Esophagus (tissue), 2 donors: ENCODE results near the gene TRIM49. TPM values are rescaled to one million over a fixed set of nuclear protein-coding genes. Genes with fewer than 3 reads are reported as not detected.
"Not testable (repeated sequence)": the region's sequence is repeated elsewhere in the genome, so short reads cannot be mapped to it uniquely, and the experiment has no call there.

ENCODE experiments used
- H3K27ac ChIP-seq, 2 donors: one replicate each; pipeline ENCODE4 v1.5.1; 2013; ENCODE audit warnings: low read depth in 2 of 2, mild to moderate bottlenecking in 2 of 2, inconsistent platforms in 1 of 2, low read length in 1 of 2, moderate library complexity in 1 of 2
- H3K27me3 ChIP-seq, 2 donors: one replicate each; pipeline ENCODE4 v1.6.1; 2013; ENCODE audit warnings: low read length in 2 of 2, control low read depth in 1 of 2, mild to moderate bottlenecking in 1 of 2; ENCODE audit not compliant: insufficient read depth in 2 of 2, control insufficient read depth in 1 of 2
- H3K36me3 ChIP-seq, 2 donors: one replicate each; pipeline ENCODE4 v1.6.1; 2013; ENCODE audit warnings: low read length in 1 of 2; ENCODE audit not compliant: control insufficient read depth in 2 of 2, insufficient read depth in 2 of 2
- H3K4me1 ChIP-seq, 2 donors: one replicate each; pipeline ENCODE4 v1.6.1; 2013; ENCODE audit warnings: low read length in 1 of 2; ENCODE audit not compliant: control insufficient read depth in 2 of 2, insufficient read depth in 2 of 2
- H3K4me3 ChIP-seq, 2 donors: one replicate each; pipeline ENCODE4 v1.5.1; 2013; ENCODE audit warnings: low read length in 2 of 2, mild to moderate bottlenecking in 2 of 2, low read depth in 1 of 2, moderate library complexity in 1 of 2
- H3K9me3 ChIP-seq, 2 donors: one replicate each; pipeline ENCODE4 v1.6.1; 2013; ENCODE audit warnings: mild to moderate bottlenecking in 2 of 2, low read depth in 1 of 2, low read length in 1 of 2, moderate library complexity in 1 of 2; ENCODE audit not compliant: control insufficient read depth in 2 of 2, insufficient read depth in 1 of 2
- WGBS, 2 donors: extraction: QIAGEN DNeasy Blood & Tissue Kit; methylation state at CpG; one replicate each; pipeline ENCODE4 v1.1.7; 2013; 5-methylcytosine and 5-hydroxymethylcytosine counted together
- polyA plus RNA-seq, 2 donors: library from polyadenylated mRNA; stranded (reverse); fragments of 200-250 nt; gene quantifications; one replicate each; pipeline ENCODE4 v1.2.3, GENCODE V29; 2013
- donor health status: healthy with polysubstance abuse.
- donor health status: Bipolar disorder and iron deficiency.

TRIM49 gene, protein sequence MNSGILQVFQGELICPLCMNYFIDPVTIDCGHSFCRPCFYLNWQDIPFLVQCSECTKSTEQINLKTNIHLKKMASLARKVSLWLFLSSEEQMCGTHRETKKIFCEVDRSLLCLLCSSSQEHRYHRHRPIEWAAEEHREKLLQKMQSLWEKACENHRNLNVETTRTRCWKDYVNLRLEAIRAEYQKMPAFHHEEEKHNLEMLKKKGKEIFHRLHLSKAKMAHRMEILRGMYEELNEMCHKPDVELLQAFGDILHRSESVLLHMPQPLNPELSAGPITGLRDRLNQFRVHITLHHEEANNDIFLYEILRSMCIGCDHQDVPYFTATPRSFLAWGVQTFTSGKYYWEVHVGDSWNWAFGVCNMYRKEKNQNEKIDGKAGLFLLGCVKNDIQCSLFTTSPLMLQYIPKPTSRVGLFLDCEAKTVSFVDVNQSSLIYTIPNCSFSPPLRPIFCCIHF
- not detected for polyA plus RNA-seq

DNA sequence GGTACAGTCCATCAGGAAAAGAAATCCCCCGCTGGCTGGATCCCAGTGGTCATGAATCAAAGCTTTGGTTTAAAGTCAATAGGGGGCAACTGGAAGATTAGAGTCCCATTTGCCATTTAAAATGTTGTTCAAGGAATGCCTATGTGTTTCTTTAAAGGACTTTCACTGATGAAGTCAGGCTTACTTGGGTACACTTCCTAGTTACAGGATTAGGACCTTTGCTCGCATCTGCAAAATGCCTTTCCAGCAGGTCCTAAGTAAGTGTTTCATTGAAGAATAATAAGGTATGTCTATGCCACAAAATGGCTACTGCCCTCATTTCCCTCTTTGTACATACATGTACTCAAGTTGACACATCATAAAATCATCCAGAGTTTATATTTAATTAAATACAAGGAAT, at the start of gene TRIM49:
TRIM49 (minus strand) TSS at position 101 of the 400 bp plus-strand sequence. CDS start 4,106 bp downstream, outside the sequence.
- H3K36me3 ChIP-seq, H3K9me3 ChIP-seq, H3K4me3 ChIP-seq, H3K4me1 ChIP-seq, H3K27me3 ChIP-seq, H3K27ac ChIP-seq: not testable (repeated sequence)
- WGBS, 2 donors, result 91 to 94% methylated on average over 2 of the region's 2 CpGs

DNA sequence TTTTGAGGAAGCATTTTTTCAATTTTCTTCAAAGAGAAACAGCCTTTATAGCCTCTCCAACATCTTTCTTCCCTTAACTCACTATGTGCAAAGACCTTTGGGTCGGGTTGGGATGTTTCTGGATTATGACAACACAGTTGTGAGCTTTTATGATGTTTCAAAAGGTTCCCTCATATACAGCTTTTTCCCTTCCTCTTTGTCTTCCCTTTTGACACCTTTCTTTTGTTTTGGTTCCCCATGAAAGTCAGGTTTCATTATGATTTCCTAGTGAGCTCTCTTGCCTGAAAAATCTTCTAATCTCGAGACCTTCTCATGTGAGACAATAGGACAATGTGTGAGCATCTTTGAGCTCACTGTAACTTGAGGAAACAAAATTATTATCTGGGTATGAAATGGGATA, 18.3 kb upstream of the TRIM49 start:
- H3K9me3 ChIP-seq, H3K27me3 ChIP-seq, H3K4me3 ChIP-seq, H3K36me3 ChIP-seq, H3K27ac ChIP-seq, H3K4me1 ChIP-seq: not testable (repeated sequence)
- 32 to 67% methylated on average over 1 of the region's 2 CpGs for WGBS, 2 donors

GRCh38 chr11:89820008-89820407, 11.6 kb upstream of the TRIM49 start:
- not testable (repeated sequence) for H3K27me3 ChIP-seq, H3K4me3 ChIP-seq, H3K36me3 ChIP-seq, H3K27ac ChIP-seq, H3K4me1 ChIP-seq, H3K9me3 ChIP-seq
- 86% methylated on average over 2 of the region's 3 CpGs; no CpG with 5 or more reads in 1 of the 2 donors for WGBS, 2 donors

DNA sequence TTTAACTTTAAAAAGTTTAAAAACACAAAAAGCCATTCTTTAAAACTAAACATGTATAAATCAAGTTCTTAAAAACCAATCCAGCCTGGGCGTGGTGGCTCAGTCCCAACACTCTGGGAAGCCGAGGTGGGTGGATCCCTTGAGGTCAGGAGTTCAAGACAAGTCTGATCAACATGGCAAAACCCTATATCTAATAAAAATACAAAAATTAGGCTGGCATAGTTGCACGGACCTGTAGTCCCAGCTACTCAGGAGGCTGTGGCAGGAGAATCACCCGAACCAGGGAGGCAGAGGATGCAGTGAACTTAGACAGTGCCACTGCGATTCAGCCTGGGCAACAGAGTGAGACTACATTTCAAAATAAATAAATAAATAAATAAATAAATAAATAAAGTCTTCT, 5.2 kb upstream of the TRIM49 start:
- not testable (repeated sequence) for H3K27ac ChIP-seq, H3K4me1 ChIP-seq, H3K4me3 ChIP-seq, H3K9me3 ChIP-seq, H3K27me3 ChIP-seq, H3K36me3 ChIP-seq
- 74 to 75% methylated on average over 5 of the region's 5 CpGs for WGBS, 2 donors

DNA sequence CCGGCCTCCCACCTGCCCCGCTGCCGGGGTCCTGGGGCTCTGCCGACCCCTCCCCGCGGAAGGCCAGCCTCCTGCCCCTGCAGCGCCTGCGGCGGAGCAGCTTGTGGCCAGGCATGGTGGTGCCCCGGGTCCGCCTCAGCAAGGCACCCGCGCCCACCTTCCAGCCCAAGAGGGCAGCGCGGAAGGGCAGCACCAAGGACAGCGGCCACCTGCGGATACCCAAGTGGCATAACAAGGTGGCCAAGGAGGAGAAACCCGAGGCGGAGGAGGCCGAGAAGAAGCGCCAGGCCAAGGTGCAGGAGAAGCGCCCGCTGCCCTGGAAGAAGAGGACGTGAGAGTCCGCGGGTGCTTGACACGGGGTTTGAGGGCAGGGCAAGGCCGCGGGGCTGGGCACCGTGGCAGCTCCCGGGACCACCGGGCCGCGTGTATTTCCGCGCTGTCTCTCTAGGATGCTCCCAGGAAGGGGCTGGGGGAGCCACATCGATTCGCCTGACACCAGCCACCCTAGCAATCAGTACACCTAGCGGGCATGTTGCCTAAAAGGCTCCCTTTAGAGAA, 20.8 kb downstream of the TRIM49 start:
- WGBS, 2 donors, result 37 to 41% methylated on average over 16 to 39 of the region's 39 CpGs
- H3K4me1 ChIP-seq, H3K4me3 ChIP-seq, H3K9me3 ChIP-seq, H3K27me3 ChIP-seq, H3K36me3 ChIP-seq, H3K27ac ChIP-seq: not testable (repeated sequence)

GRCh38 chr11:89785726-89786125, 22.6 kb downstream of the TRIM49 start:
- not testable (repeated sequence) for H3K27ac ChIP-seq, H3K36me3 ChIP-seq, H3K9me3 ChIP-seq, H3K4me3 ChIP-seq, H3K4me1 ChIP-seq, H3K27me3 ChIP-seq
- WGBS, 2 donors, result 7 to 49% methylated on average over 5 to 11 of the region's 27 CpGs

- not testable (repeated sequence) for H3K4me1 ChIP-seq
Observed at GRCh38 chr11:89750822-89751221, 57.6 kb downstream of the TRIM49 start.

More at GRCh38 chr11:89750822-89751221, 57.6 kb downstream of the TRIM49 start:
- not testable (repeated sequence) for H3K27me3 ChIP-seq, H3K36me3 ChIP-seq, H3K9me3 ChIP-seq, H3K4me3 ChIP-seq, H3K27ac ChIP-seq

Other genes starting within 250 kb of the TRIM49 start
- not detected for gene TRIM77, start 98.3 kb downstream of the TRIM49 start, polyA plus RNA-seq
- not detected for gene TRIM64B, start 69.9 kb upstream of the TRIM49 start, polyA plus RNA-seq
- not detected for gene TRIM49D1, start 113.7 kb upstream of the TRIM49 start, polyA plus RNA-seq
- gene TRIM49D2, start 115.5 kb upstream of the TRIM49 start, polyA plus RNA-seq, result not detected
- gene TRIM64, start 157.5 kb upstream of the TRIM49 start, polyA plus RNA-seq, result not detected
- gene TRIM49C, start 222.5 kb upstream of the TRIM49 start, polyA plus RNA-seq, result not detected